Skin epidermis (tissue), 12 donors: ENCODE data around the gene RIC8B.

Experiments
- H3K27ac ChIP-seq, 21 experiments: fragments of 200-600 bp; sonication (generic) in 11 of 21; one replicate each; pipeline ENCODE4 v1.5.0; 2020; ENCODE audit warnings: mild to moderate bottlenecking in 3 of 21, inconsistent platforms in 2 of 21, moderate library complexity in 2 of 21
- H3K4me3 ChIP-seq, 7 experiments: fragments of 200-600 bp; sonication (generic) in 2 of 7; one replicate each; pipeline ENCODE4 v1.5.0; 2020; ENCODE audit warnings: inconsistent platforms in 2 of 7, mild to moderate bottlenecking in 2 of 7, moderate library complexity in 1 of 7

RIC8B gene

GRCh38 chr12:106861984-106862916 lies 87.8 kb downstream of the RIC8B start:
- H3K27ac ChIP-seq = no peak overlapping the region
- H3K4me3 ChIP-seq = no peak overlapping the region

GRCh38 chr12:106863189-106863588 lies 88.7 kb downstream of the RIC8B start:
- Histone ChIP-seq H3K4me3 (no peak overlapping the region), H3K27ac (no peak overlapping the region)

GRCh38 chr12:106865683-106866082 lies 91.2 kb downstream of the RIC8B start:
- Histone ChIP-seq H3K4me3 (no peak overlapping the region), H3K27ac (no peak overlapping the region)

- H3K27ac ChIP-seq = no peak overlapping the region
- H3K4me3 ChIP-seq = no peak overlapping the region
These were observed 92.1 kb downstream of the RIC8B start for GRCh38 chr12:106866426-106867080.

GRCh38 chr12:106867651-106868050 lies 93.2 kb downstream of the RIC8B start:
- no peak overlapping the region for H3K27ac ChIP-seq
- no peak overlapping the region for H3K4me3 ChIP-seq

GRCh38 chr12:106868982-106869700 lies 94.7 kb downstream of the RIC8B start:
- Histone ChIP-seq H3K4me3 (no peak overlapping the region), H3K27ac (no peak overlapping the region)

GRCh38 chr12:106870116-106870515 lies 95.6 kb downstream of the RIC8B start:
- Histone ChIP-seq H3K4me3 (no peak overlapping the region), H3K27ac (no peak overlapping the region)

- H3K27ac ChIP-seq = no peak overlapping the region
- H3K4me3 ChIP-seq = no peak overlapping the region
These were observed 97.0 kb downstream of the RIC8B start for GRCh38 chr12:106871477-106871876.

- Histone ChIP-seq H3K27ac (no peak overlapping the region), H3K4me3 (no peak overlapping the region)
These were observed 99.5 kb downstream of the RIC8B start for GRCh38 chr12:106873983-106874382.

GRCh38 chr12:106878804-106879203 lies 104.3 kb downstream of the RIC8B start:
- Histone ChIP-seq H3K27ac (no peak overlapping the region), H3K4me3 (no peak overlapping the region)

GRCh38 chr12:106879612-106880011 lies 105.1 kb downstream of the RIC8B start:
- Histone ChIP-seq H3K4me3 (no peak overlapping the region), H3K27ac (no peak overlapping the region)

- Histone ChIP-seq H3K4me3 (no peak overlapping the region), H3K27ac (no peak overlapping the region)
These were observed 108.9 kb downstream of the RIC8B start for GRCh38 chr12:106883426-106883825.

- Histone ChIP-seq H3K27ac (no peak overlapping the region), H3K4me3 (no peak overlapping the region)
These were observed 110.5 kb downstream of the RIC8B start for GRCh38 chr12:106885026-106885425.

GRCh38 chr12:106885541-106886249 lies 111.2 kb downstream of the RIC8B start:
- Histone ChIP-seq H3K27ac (no peak overlapping the region), H3K4me3 (no peak overlapping the region)

- H3K4me3 ChIP-seq = no peak overlapping the region
- H3K27ac ChIP-seq = no peak overlapping the region
These were observed 112.5 kb downstream of the RIC8B start for GRCh38 chr12:106886932-106887331.

- no peak overlapping the region for H3K27ac ChIP-seq
- H3K4me3 ChIP-seq = no peak overlapping the region
These were observed 114.0 kb downstream of the RIC8B start for GRCh38 chr12:106888348-106888970.

- H3K4me3 ChIP-seq = no peak overlapping the region
- no peak overlapping the region for H3K27ac ChIP-seq
These were observed 114.8 kb downstream of the RIC8B start for GRCh38 chr12:106889326-106889725.

- no peak overlapping the region for H3K27ac ChIP-seq
- no peak overlapping the region for H3K4me3 ChIP-seq
These were observed 115.6 kb downstream of the RIC8B start for GRCh38 chr12:106889950-106890626.

GRCh38 chr12:106892075-106892474 lies 117.6 kb downstream of the RIC8B start:
- no peak overlapping the region for H3K27ac ChIP-seq
- no peak overlapping the region for H3K4me3 ChIP-seq
